ENCODE results near the gene TNFAIP6.
"Not testable (repeated sequence)": the region's sequence is repeated elsewhere in the genome, so short reads cannot be mapped to it uniquely, and the experiment has no call there.

Gene TNFAIP6

DNA sequence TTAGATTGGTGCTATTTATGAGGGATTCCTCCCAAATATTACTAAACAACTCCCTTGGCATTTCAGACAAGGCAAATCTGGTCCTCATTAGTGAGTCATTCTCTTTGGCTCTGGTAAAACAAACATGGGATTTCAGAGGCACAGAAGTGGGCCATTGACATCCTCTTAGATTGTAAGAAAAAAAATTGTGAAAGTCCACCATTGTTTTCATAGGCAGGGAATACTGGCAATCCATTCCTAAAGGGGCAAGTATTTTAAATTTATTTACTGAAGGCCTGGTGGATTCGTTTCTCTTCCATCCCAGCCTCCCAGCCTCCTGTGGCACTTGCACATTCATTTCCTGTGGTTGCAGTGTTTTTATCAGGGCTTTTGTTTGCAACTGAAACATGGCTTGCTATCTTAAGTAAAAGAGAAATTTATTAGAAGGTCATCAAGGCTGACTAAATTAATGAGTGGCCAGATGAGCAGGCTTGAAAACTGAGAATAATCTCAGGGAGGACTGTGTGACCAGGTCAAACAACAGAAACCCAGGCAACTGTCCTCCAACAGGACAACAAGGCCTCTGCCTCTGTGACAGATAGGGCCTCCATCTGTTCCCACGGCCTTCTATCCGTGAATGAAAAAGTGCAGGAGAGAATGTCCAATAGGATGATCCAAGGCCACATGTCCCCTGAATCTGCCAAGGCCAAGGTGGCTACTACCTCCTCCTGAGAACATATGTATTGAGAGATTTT, 23.1 kb upstream of the TNFAIP6 start:
- DNase-seq (ENCODE audit: insufficient read length, low spot score) (no peak), FAIRE-seq (no peak)

DNA sequence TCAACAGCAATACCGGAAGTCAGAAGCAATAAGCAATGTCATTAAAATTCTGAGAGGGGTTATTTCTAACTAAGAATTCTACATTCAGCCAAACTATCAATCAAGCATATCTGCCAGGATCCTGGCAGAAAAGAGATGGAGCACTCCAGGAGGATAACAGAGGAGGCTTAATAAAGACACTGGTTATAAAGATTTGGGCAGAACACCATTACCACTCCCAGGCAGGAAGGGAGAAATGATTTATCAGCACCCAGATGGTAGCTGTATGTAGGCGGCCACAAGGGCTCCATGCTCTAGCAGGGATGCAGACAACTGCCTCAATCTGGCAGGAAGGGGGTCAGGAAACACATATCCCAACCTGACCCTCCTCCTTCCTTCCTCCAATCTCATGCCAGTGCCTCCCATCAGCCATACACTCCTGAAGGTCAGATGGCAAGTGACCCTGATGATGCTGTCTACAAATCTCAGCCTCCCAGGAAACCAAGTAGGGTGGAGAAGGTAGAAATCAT, 20.5 kb upstream of the TNFAIP6 start:
- no peak for DNase-seq (ENCODE audit: insufficient read length, low spot score)
- TF ChIP-seq, protein P1, sequence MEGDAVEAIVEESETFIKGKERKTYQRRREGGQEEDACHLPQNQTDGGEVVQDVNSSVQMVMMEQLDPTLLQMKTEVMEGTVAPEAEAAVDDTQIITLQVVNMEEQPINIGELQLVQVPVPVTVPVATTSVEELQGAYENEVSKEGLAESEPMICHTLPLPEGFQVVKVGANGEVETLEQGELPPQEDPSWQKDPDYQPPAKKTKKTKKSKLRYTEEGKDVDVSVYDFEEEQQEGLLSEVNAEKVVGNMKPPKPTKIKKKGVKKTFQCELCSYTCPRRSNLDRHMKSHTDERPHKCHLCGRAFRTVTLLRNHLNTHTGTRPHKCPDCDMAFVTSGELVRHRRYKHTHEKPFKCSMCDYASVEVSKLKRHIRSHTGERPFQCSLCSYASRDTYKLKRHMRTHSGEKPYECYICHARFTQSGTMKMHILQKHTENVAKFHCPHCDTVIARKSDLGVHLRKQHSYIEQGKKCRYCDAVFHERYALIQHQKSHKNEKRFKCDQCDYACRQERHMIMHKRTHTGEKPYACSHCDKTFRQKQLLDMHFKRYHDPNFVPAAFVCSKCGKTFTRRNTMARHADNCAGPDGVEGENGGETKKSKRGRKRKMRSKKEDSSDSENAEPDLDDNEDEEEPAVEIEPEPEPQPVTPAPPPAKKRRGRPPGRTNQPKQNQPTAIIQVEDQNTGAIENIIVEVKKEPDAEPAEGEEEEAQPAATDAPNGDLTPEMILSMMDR (IDR thresholded peaks at IDR 0.05; ENCODE audit: insufficient read depth, missing control alignments), result no peak
- FAIRE-seq, result no peak

More for the DNA sequence above, 23.1 kb upstream of the TNFAIP6 start:
- TF ChIP-seq, protein P1 (IDR thresholded peaks at IDR 0.05; ENCODE audit: insufficient read depth, missing control alignments), result no peak

DNA sequence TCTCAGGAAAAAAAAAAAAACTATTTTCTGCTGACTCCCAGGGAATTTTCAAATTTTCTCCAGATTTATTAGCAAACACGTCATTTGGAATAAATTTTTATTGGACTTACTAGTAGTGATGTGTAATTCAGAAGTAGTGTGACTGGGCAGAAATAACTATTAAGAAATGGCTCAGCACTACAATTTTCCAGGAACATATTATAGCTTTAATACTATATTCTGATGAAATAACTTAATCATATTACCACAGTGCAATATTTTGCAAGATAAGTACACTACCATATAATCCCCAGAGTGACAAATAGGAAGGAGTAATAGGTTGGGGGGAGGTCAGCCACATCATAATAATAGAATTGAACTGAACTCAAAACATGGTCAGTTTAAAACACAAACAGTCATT, 19.7 kb upstream of the TNFAIP6 start:
- no peak for DNase-seq (ENCODE audit: insufficient read length, low spot score)
- no peak for FAIRE-seq
- TF ChIP-seq, protein P1 (IDR thresholded peaks at IDR 0.05; ENCODE audit: insufficient read depth, missing control alignments), result no peak

DNA sequence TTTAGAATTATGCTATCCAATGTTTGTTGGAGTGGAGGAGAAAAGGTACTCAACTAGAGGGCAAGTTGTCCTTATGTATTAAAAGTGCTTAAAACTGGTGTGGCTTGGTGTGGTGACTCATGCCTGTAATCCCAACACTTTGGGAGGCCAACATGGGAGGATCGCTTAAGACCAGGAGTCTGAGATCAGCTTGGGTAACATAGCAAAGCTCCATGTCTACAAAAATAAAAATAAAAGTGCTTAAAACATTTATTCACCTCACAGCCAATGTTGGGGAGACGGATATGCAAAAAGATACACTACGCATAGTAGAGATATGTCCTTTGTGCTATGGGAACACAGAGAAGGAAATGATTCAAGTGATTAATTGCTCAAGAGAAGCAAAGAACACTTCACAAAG, 19.3 kb upstream of the TNFAIP6 start:
- FAIRE-seq, result no peak
- DNase-seq (ENCODE audit: insufficient read length, low spot score), result no peak
- TF ChIP-seq, protein P1 (IDR thresholded peaks at IDR 0.05; ENCODE audit: insufficient read depth, missing control alignments), result no peak

DNA sequence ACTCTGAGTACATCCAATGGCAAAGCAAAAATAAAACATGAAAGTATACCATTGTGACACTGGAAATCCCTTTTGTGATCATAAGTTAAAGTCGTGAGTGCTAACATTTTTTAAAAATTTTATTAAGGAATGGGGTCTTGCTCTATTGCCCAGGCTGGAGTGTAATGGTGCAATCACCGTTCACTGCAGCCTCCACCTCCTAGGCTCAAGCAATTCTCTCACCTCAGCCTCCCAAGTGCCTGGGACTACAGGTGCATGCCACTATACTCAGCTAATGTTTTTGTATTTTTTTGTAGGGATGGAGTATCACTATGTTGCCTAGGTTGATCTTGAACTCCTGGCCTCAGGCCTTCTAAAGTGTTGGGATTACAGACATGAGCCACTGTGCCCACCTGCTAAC, 14.3 kb upstream of the TNFAIP6 start:
- DNase-seq (ENCODE audit: insufficient read length, low spot score), result no peak
- TF ChIP-seq, protein P1 (IDR thresholded peaks at IDR 0.05; ENCODE audit: insufficient read depth, missing control alignments), result no peak
- FAIRE-seq, result no peak

DNA sequence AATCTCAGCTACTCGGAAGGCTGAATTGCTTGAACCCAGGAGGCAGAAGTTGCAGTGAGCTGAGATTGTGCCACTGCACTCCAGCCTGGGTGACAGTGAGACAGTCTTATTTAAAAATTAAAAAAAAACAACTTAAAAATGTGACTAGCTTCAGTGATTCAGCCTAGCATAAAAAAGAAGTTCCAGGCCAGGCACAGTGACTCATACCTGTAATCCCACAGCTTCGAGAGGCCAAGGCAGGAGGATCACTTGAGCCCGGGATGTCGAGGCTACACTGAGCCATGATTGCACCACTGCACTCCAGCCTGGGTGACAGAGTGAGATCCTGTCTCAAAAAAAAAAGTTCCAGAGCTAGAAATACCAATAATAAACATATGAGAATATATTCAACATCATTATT, 13.2 kb upstream of the TNFAIP6 start:
- FAIRE-seq; DNase-seq (ENCODE audit: insufficient read length, low spot score): not testable (repeated sequence)

DNA sequence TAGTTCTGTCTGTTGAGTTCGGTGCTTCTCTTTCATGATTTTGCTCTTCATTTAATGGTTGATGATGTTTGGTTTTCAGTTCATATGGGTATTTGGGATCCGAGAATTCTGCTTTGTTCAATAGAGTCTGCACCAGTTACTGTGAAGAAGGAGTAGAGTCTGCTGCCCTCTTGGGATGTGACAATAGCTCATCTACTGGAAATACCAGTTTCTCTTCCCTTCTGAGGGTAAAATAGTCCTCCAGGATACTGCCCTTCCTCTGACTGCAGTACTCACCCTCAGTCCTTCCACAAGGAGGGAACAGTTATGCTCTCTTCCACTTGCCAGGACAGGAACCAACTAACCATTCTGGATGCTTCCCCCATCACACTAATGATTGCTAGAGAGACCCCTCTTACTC, 12.5 kb upstream of the TNFAIP6 start:
- TF ChIP-seq, protein P1 (IDR thresholded peaks at IDR 0.05; ENCODE audit: insufficient read depth, missing control alignments), result no peak
- FAIRE-seq (no peak), DNase-seq (ENCODE audit: insufficient read length, low spot score) (no peak)
